Activated naive CD8-positive, alpha-beta T cell treated with anti-CD3 and anti-CD28 coated beads, Interleukin-2, amount 50 U/mL, for 24 hours (primary cell): ENCODE data around the gene AK8.

Experiments
- ATAC-seq: fragments of 150-1000 bp; cut with Tn5 transposase; one replicate; pipeline ENCODE4 v1.10.0; 2021
- DNase-seq: peaks from one replicate; pipeline ENCODE4 v3.0.0; 2021
- H3K27ac Mint-ChIP-seq: one replicate; pipeline ENCODE4 v1.8.0; 2021; ENCODE audit warnings: mild to moderate bottlenecking, mixed read lengths
- H3K27me3 Mint-ChIP-seq: one replicate; pipeline ENCODE4 v1.8.0; 2021; ENCODE audit warnings: mixed read lengths
- H3K36me3 Mint-ChIP-seq: one replicate; pipeline ENCODE4 v1.8.0; 2021; ENCODE audit warnings: low read depth, mixed read lengths
- H3K4me1 Mint-ChIP-seq: one replicate; pipeline ENCODE4 v1.8.0; 2021; ENCODE audit warnings: mixed read lengths
- H3K4me3 Mint-ChIP-seq: one replicate; pipeline ENCODE4 v1.8.0; 2021; ENCODE audit warnings: mild to moderate bottlenecking, moderate library complexity, mixed read lengths
- H3K9me3 Mint-ChIP-seq: one replicate; pipeline ENCODE4 v1.8.0; 2021; ENCODE audit warnings: mixed read lengths

The AK8 gene

GRCh38 chr9:132879457-132880323 is 1.6 kb upstream of the AK8 start:
- H3K9me3 Mint-ChIP-seq, result no peaks in the 10 kb centered on the region
- peaks cover 25% of the 10 kb centered on the region for H3K4me1 Mint-ChIP-seq
- peak overlapping the region; percentile 72 for H3K4me3 Mint-ChIP-seq
- H3K36me3 Mint-ChIP-seq, result no peaks in the 10 kb centered on the region
- no peaks in the 10 kb centered on the region for H3K27me3 Mint-ChIP-seq
- ATAC-seq (no peak), DNase-seq (no peak)
- H3K27ac Mint-ChIP-seq, result no peak overlapping the region

- H3K4me3 Mint-ChIP-seq, result peak within 1 kb of the TSS; percentile 76
- H3K27ac Mint-ChIP-seq, result no peak within 1 kb of the TSS
- no peaks in the 10 kb centered on the region for H3K9me3 Mint-ChIP-seq
- peak; percentile 45 for DNase-seq
- H3K27me3 Mint-ChIP-seq, result no peaks in the 10 kb centered on the region
- peaks cover 25% of the 10 kb centered on the region for H3K4me1 Mint-ChIP-seq
- peak; percentile 57 for ATAC-seq
- H3K36me3 Mint-ChIP-seq, result no peaks in the 10 kb centered on the region
Observed at GRCh38 chr9:132878695-132879456, 792 bp upstream of the AK8 start, which contains the start of gene SPACA9. Gene SPACA9, plus strand, starts transcription at chr9:132878898. Its CDS starts 5,050 bp downstream, at chr9:132883948.

GRCh38 chr9:132877458-132877823 is 643 bp downstream of the AK8 start:
- no peaks in the 10 kb centered on the region for H3K27me3 Mint-ChIP-seq
- no peaks in the 10 kb centered on the region for H3K9me3 Mint-ChIP-seq
- DNase-seq (no peak), ATAC-seq (no peak)
- no peaks in the 10 kb centered on the region for H3K36me3 Mint-ChIP-seq
- no peak overlapping the region for H3K27ac Mint-ChIP-seq
- H3K4me3 Mint-ChIP-seq, result peak overlapping the region; percentile 76
- H3K4me1 Mint-ChIP-seq, result peaks cover 23% of the 10 kb centered on the region

- peak overlapping the region; percentile 76 for H3K4me3 Mint-ChIP-seq
- peaks cover 23% of the 10 kb centered on the region for H3K4me1 Mint-ChIP-seq
- no peaks in the 10 kb centered on the region for H3K36me3 Mint-ChIP-seq
- DNase-seq, result no peak
- H3K9me3 Mint-ChIP-seq, result no peaks in the 10 kb centered on the region
- no peaks in the 10 kb centered on the region for H3K27me3 Mint-ChIP-seq
- H3K27ac Mint-ChIP-seq, result no peak overlapping the region
- ATAC-seq, result no peak
Observed at GRCh38 chr9:132876849-132877248, 1.2 kb downstream of the AK8 start.

GRCh38 chr9:132875159-132875558 is 2.9 kb downstream of the AK8 start:
- DNase-seq (no peak), ATAC-seq (no peak)
- H3K27me3 Mint-ChIP-seq, result peaks cover 2% of the 10 kb centered on the region
- H3K4me1 Mint-ChIP-seq, result peaks cover 20% of the 10 kb centered on the region
- no peaks in the 10 kb centered on the region for H3K9me3 Mint-ChIP-seq
- H3K36me3 Mint-ChIP-seq, result no peaks in the 10 kb centered on the region
- no peak overlapping the region for H3K27ac Mint-ChIP-seq
- H3K4me3 Mint-ChIP-seq, result no peak overlapping the region

- Mint-ChIP-seq H3K27me3 (peaks cover 2% of the 10 kb centered on the region), H3K36me3 (no peaks in the 10 kb centered on the region), H3K9me3 (no peaks in the 10 kb centered on the region), H3K27ac (no peak overlapping the region), H3K4me3 (peak overlapping the region; percentile 54), H3K4me1 (peaks cover 13% of the 10 kb centered on the region)
- DNase-seq (no peak), ATAC-seq (no peak)
Observed at GRCh38 chr9:132873403-132873802, 4.7 kb downstream of the AK8 start.

- H3K27ac Mint-ChIP-seq, result no peak overlapping the region
- H3K4me1 Mint-ChIP-seq, result peaks cover 13% of the 10 kb centered on the region
- no peak for ATAC-seq
- H3K27me3 Mint-ChIP-seq, result peaks cover 2% of the 10 kb centered on the region
- no peaks in the 10 kb centered on the region for H3K9me3 Mint-ChIP-seq
- no peak for DNase-seq
- no peaks in the 10 kb centered on the region for H3K36me3 Mint-ChIP-seq
- no peak overlapping the region for H3K4me3 Mint-ChIP-seq
Observed at GRCh38 chr9:132869266-132869665, 8.8 kb downstream of the AK8 start.

GRCh38 chr9:132866898-132867297 is 11.2 kb downstream of the AK8 start:
- no peak for ATAC-seq
- Mint-ChIP-seq H3K36me3 (no peaks in the 10 kb centered on the region), H3K4me1 (peaks cover 16% of the 10 kb centered on the region), H3K4me3 (no peak overlapping the region), H3K9me3 (no peaks in the 10 kb centered on the region), H3K27me3 (peaks cover 5% of the 10 kb centered on the region), H3K27ac (no peak overlapping the region)
- no peak for DNase-seq

GRCh38 chr9:132864691-132865090 is 13.4 kb downstream of the AK8 start:
- Mint-ChIP-seq H3K27me3 (peaks cover 3% of the 10 kb centered on the region), H3K4me3 (no peak overlapping the region), H3K4me1 (peaks cover 15% of the 10 kb centered on the region), H3K27ac (no peak overlapping the region), H3K9me3 (no peaks in the 10 kb centered on the region), H3K36me3 (no peaks in the 10 kb centered on the region)
- DNase-seq (no peak), ATAC-seq (no peak)

GRCh38 chr9:132864277-132864676 is 13.8 kb downstream of the AK8 start:
- no peaks in the 10 kb centered on the region for H3K9me3 Mint-ChIP-seq
- peaks cover 3% of the 10 kb centered on the region for H3K27me3 Mint-ChIP-seq
- no peak overlapping the region for H3K27ac Mint-ChIP-seq
- peaks cover 13% of the 10 kb centered on the region for H3K4me1 Mint-ChIP-seq
- ATAC-seq, result peak; percentile 56
- no peaks in the 10 kb centered on the region for H3K36me3 Mint-ChIP-seq
- H3K4me3 Mint-ChIP-seq, result no peak overlapping the region
- DNase-seq, result no peak

- ATAC-seq (no peak), DNase-seq (no peak)
- H3K4me1 Mint-ChIP-seq, result peaks cover 13% of the 10 kb centered on the region
- no peaks in the 10 kb centered on the region for H3K36me3 Mint-ChIP-seq
- no peak overlapping the region for H3K4me3 Mint-ChIP-seq
- H3K27me3 Mint-ChIP-seq, result peaks cover 3% of the 10 kb centered on the region
- no peak overlapping the region for H3K27ac Mint-ChIP-seq
- H3K9me3 Mint-ChIP-seq, result no peaks in the 10 kb centered on the region
Observed at GRCh38 chr9:132863096-132863495, 15.0 kb downstream of the AK8 start.

- peak; percentile 72 for ATAC-seq
- H3K27ac Mint-ChIP-seq, result no peak overlapping the region
- no peaks in the 10 kb centered on the region for H3K9me3 Mint-ChIP-seq
- no peak for DNase-seq
- H3K4me3 Mint-ChIP-seq, result no peak overlapping the region
- H3K4me1 Mint-ChIP-seq, result peaks cover 13% of the 10 kb centered on the region
- H3K36me3 Mint-ChIP-seq, result no peaks in the 10 kb centered on the region
- H3K27me3 Mint-ChIP-seq, result peaks cover 3% of the 10 kb centered on the region
Observed at GRCh38 chr9:132862533-132862932, 15.6 kb downstream of the AK8 start.

- ATAC-seq (no peak), DNase-seq (no peak)
- no peak overlapping the region for H3K27ac Mint-ChIP-seq
- no peaks in the 10 kb centered on the region for H3K9me3 Mint-ChIP-seq
- peaks cover 13% of the 10 kb centered on the region for H3K4me1 Mint-ChIP-seq
- no peak overlapping the region for H3K4me3 Mint-ChIP-seq
- no peaks in the 10 kb centered on the region for H3K36me3 Mint-ChIP-seq
- peaks cover 3% of the 10 kb centered on the region for H3K27me3 Mint-ChIP-seq
Observed at GRCh38 chr9:132861666-132862065, 16.4 kb downstream of the AK8 start.

- H3K4me1 Mint-ChIP-seq, result peaks cover 5% of the 10 kb centered on the region
- ATAC-seq (no peak), DNase-seq (no peak)
- H3K27me3 Mint-ChIP-seq, result peaks cover 3% of the 10 kb centered on the region
- H3K27ac Mint-ChIP-seq, result no peak overlapping the region
- no peaks in the 10 kb centered on the region for H3K9me3 Mint-ChIP-seq
- H3K36me3 Mint-ChIP-seq, result no peaks in the 10 kb centered on the region
- no peak overlapping the region for H3K4me3 Mint-ChIP-seq
Observed at GRCh38 chr9:132858751-132859150, 19.3 kb downstream of the AK8 start.
